ENCODE results near the gene RCC2. TPM values are rescaled to one million over a fixed set of nuclear protein-coding genes. Genes with fewer than 3 reads are reported as not detected.

Gene RCC2
- total RNA-seq, 3 donors from 2014 or later (not counting 1 experiment from before 2014, with no cell fraction given) = 55.2 to 76.8 (median 73.2) TPM

DNA sequence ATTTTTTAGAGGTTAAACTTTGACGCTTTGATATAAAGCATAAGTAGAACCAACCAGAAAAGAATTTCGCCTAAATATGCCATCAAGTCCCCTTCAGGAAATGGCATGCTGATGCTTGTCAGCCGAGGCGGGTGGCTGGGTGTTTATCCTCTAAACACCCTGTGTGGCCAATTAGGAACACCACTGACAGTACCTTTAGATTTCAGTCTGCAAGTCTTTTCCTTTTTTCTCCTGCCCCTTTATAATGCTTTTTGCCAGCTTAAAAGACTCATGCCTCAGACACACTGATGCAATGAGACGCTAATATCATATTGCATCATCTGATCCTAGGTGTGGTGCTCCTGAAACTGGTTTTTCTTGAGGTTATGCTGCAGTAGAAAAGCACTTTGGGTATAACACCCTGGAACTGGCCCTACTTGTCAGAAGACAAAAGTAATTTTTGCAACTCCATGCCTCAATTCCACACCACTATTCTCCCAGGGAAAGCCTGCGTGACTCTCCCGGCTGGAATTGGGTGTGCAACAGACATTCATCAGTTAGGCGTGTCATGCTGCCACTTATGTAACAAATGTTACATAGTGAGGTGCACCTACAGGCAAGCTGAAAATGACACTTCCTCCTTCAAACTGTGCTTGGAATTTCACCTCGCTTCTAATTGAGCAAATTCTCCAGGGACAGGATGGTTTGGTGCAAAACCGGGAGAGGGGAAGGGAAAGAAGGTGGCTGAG, 2.0 kb upstream of the RCC2 start:
- H3K4me1 Mint-ChIP-seq = peaks cover 5 to 19% of the 10 kb centered on the region in 2 donors
- H3K36me3 ChIP-seq (ENCODE audit: control insufficient read depth, insufficient read depth, low read length) = no peaks in the 10 kb centered on the region
- peaks cover 7 to 22% of the 10 kb centered on the region in 2 donors for H3K27me3 Mint-ChIP-seq (ENCODE audit: low read depth in 2 of 2)
- H3K27me3 ChIP-seq (ENCODE audit: control insufficient read depth, insufficient read depth, low read length) = no peaks in the 10 kb centered on the region
- H3K9me3 Mint-ChIP-seq = no peaks in the 10 kb centered on the region
- no peak overlapping the region for H3K4me3 Mint-ChIP-seq
- no peaks in the 10 kb centered on the region for H3K36me3 Mint-ChIP-seq
- ATAC-seq (no peak), DNase-seq (no peak)
- H3K27ac ChIP-seq (ENCODE audit: low read length) = no peak overlapping the region
- intact Hi-C loops (cut with micrococcal nuclease) = no loop called here
- no peaks in the 10 kb centered on the region for H3K9me3 ChIP-seq (ENCODE audit: control insufficient read depth, insufficient read depth, low read length)
- TF ChIP-seq, protein P1, sequence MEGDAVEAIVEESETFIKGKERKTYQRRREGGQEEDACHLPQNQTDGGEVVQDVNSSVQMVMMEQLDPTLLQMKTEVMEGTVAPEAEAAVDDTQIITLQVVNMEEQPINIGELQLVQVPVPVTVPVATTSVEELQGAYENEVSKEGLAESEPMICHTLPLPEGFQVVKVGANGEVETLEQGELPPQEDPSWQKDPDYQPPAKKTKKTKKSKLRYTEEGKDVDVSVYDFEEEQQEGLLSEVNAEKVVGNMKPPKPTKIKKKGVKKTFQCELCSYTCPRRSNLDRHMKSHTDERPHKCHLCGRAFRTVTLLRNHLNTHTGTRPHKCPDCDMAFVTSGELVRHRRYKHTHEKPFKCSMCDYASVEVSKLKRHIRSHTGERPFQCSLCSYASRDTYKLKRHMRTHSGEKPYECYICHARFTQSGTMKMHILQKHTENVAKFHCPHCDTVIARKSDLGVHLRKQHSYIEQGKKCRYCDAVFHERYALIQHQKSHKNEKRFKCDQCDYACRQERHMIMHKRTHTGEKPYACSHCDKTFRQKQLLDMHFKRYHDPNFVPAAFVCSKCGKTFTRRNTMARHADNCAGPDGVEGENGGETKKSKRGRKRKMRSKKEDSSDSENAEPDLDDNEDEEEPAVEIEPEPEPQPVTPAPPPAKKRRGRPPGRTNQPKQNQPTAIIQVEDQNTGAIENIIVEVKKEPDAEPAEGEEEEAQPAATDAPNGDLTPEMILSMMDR (IDR thresholded peaks at IDR 0.05) = no peak
- no peak overlapping the region for H3K27ac Mint-ChIP-seq
- 46% methylated on average over 10 of the region's 10 CpGs for WGBS (ENCODE audit: insufficient coverage)
- H3K4me1 ChIP-seq (ENCODE audit: control insufficient read depth, insufficient read depth, low read length) = peaks cover 19% of the 10 kb centered on the region
- H3K4me3 ChIP-seq (ENCODE audit: low read length) = no peak overlapping the region

DNA sequence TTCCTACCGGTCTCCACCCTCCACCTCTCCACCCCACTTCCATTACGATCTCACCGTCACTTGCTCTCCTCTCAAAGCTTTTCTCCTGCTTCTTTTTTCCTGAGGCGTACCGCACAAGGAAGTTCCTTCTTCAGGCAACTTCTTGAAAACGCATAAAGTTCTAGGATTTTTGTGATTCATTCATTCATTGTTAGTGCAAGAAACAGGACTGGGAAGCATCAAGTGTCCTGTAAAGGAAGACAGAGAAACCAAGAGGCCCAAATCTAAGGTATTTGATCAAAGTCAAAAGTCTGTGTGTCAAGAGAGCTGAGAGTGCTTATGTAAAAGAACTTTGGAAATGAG, 1.3 kb upstream of the RCC2 start:
- intact Hi-C loops (cut with micrococcal nuclease) = loop anchor here (1.0 kb wide), 1 partner anchor 20 kb away; no protein-coding TSS in a partner anchor
- H3K27ac ChIP-seq (ENCODE audit: low read length) = no peak overlapping the region
- Mint-ChIP-seq H3K4me1 (peaks cover 11 to 26% of the 10 kb centered on the region in 2 donors), H3K4me3 (peak overlapping the region; percentile 67), H3K9me3 (no peaks in the 10 kb centered on the region), H3K27ac (no peak overlapping the region), H3K36me3 (no peaks in the 10 kb centered on the region), H3K27me3 (ENCODE audit: low read depth in 2 of 2) (peaks cover 7 to 22% of the 10 kb centered on the region in 2 donors)
- TF ChIP-seq, protein P1 (IDR thresholded peaks at IDR 0.05) = no peak
- ATAC-seq = no peak
- H3K9me3 ChIP-seq (ENCODE audit: control insufficient read depth, insufficient read depth, low read length) = no peaks in the 10 kb centered on the region
- H3K4me3 ChIP-seq (ENCODE audit: low read length) = no peak overlapping the region
- H3K27me3 ChIP-seq (ENCODE audit: control insufficient read depth, insufficient read depth, low read length) = no peaks in the 10 kb centered on the region
- WGBS (ENCODE audit: insufficient coverage) = 73% methylated on average over 6 of the region's 6 CpGs
- H3K36me3 ChIP-seq (ENCODE audit: control insufficient read depth, insufficient read depth, low read length) = no peaks in the 10 kb centered on the region
- H3K4me1 ChIP-seq (ENCODE audit: control insufficient read depth, insufficient read depth, low read length) = peaks cover 24% of the 10 kb centered on the region
- DNase-seq = no peak

DNA sequence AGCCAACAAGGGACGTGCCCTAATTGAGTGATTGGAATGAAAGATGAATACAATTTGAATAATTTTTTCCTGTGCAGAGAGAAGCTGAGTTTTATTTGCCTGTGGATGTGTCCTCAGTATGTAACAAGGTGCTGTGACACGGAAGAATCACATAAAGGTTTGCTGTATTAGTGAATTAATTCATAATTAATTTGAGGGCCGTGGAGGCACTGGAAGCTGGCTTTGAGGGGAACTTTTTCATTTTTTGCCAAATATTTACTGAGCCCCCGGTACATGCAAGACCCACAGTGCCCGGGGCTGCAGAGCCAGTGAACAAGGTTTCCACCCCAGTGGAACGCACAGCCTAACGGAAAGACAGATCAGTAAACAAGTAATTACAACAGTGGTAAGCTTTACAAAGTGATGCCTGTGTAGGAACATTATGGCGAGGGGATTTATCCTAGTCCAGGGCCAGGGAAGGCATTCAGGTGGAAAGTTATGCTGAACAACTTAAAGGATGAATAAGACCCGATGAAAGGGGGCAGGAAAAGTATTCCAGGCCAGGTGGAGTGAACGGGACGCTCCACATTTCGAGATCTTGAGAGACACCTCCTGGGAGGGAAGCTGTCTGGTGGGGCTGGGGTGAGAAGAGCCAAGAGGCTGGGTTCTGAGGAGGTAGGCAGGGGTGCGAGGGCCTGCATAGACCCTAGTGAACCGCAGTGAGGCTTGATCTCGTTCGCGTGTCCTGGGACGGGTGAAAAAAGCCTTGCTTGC, 773 bp upstream of the RCC2 start:
- ATAC-seq = no peak
- H3K27me3 ChIP-seq (ENCODE audit: control insufficient read depth, insufficient read depth, low read length) = no peaks in the 10 kb centered on the region
- intact Hi-C loops (cut with micrococcal nuclease) = loop anchor here (1.0 kb wide), 1 partner anchor 20 kb away; no protein-coding TSS in a partner anchor

More for the DNA sequence above, 773 bp upstream of the RCC2 start:
- TF ChIP-seq, protein P1 (IDR thresholded peaks at IDR 0.05) = no peak
- Histone ChIP-seq H3K36me3 (ENCODE audit: control insufficient read depth, insufficient read depth, low read length) (no peaks in the 10 kb centered on the region), H3K9me3 (ENCODE audit: control insufficient read depth, insufficient read depth, low read length) (no peaks in the 10 kb centered on the region), H3K4me3 (ENCODE audit: low read length) (peak overlapping the region; percentile 15), H3K4me1 (ENCODE audit: control insufficient read depth, insufficient read depth, low read length) (peaks cover 30% of the 10 kb centered on the region), H3K27ac (ENCODE audit: low read length) (no peak overlapping the region)
- peaks cover 7 to 22% of the 10 kb centered on the region in 2 donors for H3K27me3 Mint-ChIP-seq (ENCODE audit: low read depth in 2 of 2)
- DNase-seq = no peak
- no peaks in the 10 kb centered on the region for H3K9me3 Mint-ChIP-seq
- no peaks in the 10 kb centered on the region for H3K36me3 Mint-ChIP-seq
- peak overlapping the region; percentile 74 for H3K4me3 Mint-ChIP-seq
- H3K27ac Mint-ChIP-seq = peak overlapping the region; percentile 85 to 91
- peaks cover 17 to 31% of the 10 kb centered on the region in 2 donors for H3K4me1 Mint-ChIP-seq
- WGBS (ENCODE audit: insufficient coverage) = 66% methylated on average over 18 of the region's 18 CpGs

All from natural killer cell (primary cell).